ENCODE results near the gene CACNB2. TPM values are rescaled to one million over a fixed set of nuclear protein-coding genes. Genes with fewer than 3 reads are reported as not detected.
"Not testable (repeated sequence)": the region's sequence is repeated elsewhere in the genome, so short reads cannot be mapped to it uniquely, and the experiment has no call there.

CACNB2 gene
- polyA plus RNA-seq, 12 donors, result 0.86 to 7.3 (median 1.7) TPM; not detected in 1

GRCh38 chr10:18197706-18198105 is 57.5 kb downstream of the CACNB2 start:
- no peak for DNase-seq

- no peak for DNase-seq
Measured at GRCh38 chr10:18201877-18202276, 61.7 kb downstream of the CACNB2 start.

- DNase-seq, result no peak
Measured at GRCh38 chr10:18202680-18203460, 62.6 kb downstream of the CACNB2 start.

GRCh38 chr10:18203471-18203870 is 63.2 kb downstream of the CACNB2 start:
- DNase-seq, result no peak

- no peak for DNase-seq
Measured at GRCh38 chr10:18204039-18204835, 64.0 kb downstream of the CACNB2 start.

- DNase-seq, result no peak
Measured at GRCh38 chr10:18205098-18205834, 65.0 kb downstream of the CACNB2 start.

GRCh38 chr10:18208186-18208585 is 68.0 kb downstream of the CACNB2 start:
- DNase-seq, result not testable (repeated sequence)

GRCh38 chr10:18209241-18209640 is 69.0 kb downstream of the CACNB2 start:
- no peak for DNase-seq

GRCh38 chr10:18210711-18211110 is 70.5 kb downstream of the CACNB2 start:
- no peak for DNase-seq

GRCh38 chr10:18211862-18212261 is 71.6 kb downstream of the CACNB2 start:
- DNase-seq, result no peak

GRCh38 chr10:18213271-18213670 is 73.0 kb downstream of the CACNB2 start:
- DNase-seq, result no peak

- peak; percentile 64 for DNase-seq
Measured at GRCh38 chr10:18214691-18215563, 74.7 kb downstream of the CACNB2 start.

- no peak for DNase-seq
Measured at GRCh38 chr10:18216482-18216881, 76.3 kb downstream of the CACNB2 start.

- DNase-seq, result no peak
Measured at GRCh38 chr10:18217577-18217976, 77.4 kb downstream of the CACNB2 start.

GRCh38 chr10:18219146-18219545 is 78.9 kb downstream of the CACNB2 start:
- no peak for DNase-seq

- no peak for DNase-seq
Measured at GRCh38 chr10:18221123-18221522, 80.9 kb downstream of the CACNB2 start.

GRCh38 chr10:18221882-18222281 is 81.7 kb downstream of the CACNB2 start:
- DNase-seq, result no peak

GRCh38 chr10:18222866-18223265 is 82.6 kb downstream of the CACNB2 start:
- DNase-seq, result no peak

GRCh38 chr10:18223898-18224297 is 83.7 kb downstream of the CACNB2 start:
- no peak for DNase-seq

- DNase-seq, result no peak
Measured at GRCh38 chr10:18224626-18225445, 84.6 kb downstream of the CACNB2 start.

Measured in muscle of arm (tissue), 12 donors.